Testis (tissue), 3 donors: Measurements from ENCODE around the gene HS3ST5. TPM values are rescaled to one million over a fixed set of nuclear protein-coding genes. Genes with fewer than 3 reads are reported as not detected.

Source experiments
- DNase-seq: peaks from one replicate; pipeline ENCODE4 v3.0.0-alpha.2; 2019
- H3K27ac ChIP-seq, 2 donors: fragments of 200-600 bp; sonication (generic); one replicate each; pipeline ENCODE4 v1.5.1; 2019
- H3K27me3 ChIP-seq: fragments of 200-600 bp; sonication (generic); one replicate; pipeline ENCODE4 v1.5.1; 2019
- H3K36me3 ChIP-seq: fragments of 200-600 bp; sonication (generic); one replicate; pipeline ENCODE4 v1.5.1; 2017; ENCODE audit warnings: low read depth; ENCODE audit errors: missing control alignments
- H3K4me1 ChIP-seq: fragments of 200-600 bp; sonication (generic); one replicate; pipeline ENCODE4 v1.5.1; 2019
- H3K4me3 ChIP-seq, 2 donors: fragments of 200-600 bp; sonication (generic); one replicate each; pipeline ENCODE4 v1.5.1; 2017 to 2019
- H3K9me3 ChIP-seq: fragments of 200-600 bp; sonication (generic); one replicate; pipeline ENCODE4 v1.5.1; 2017
- POLR2A ChIP-seq: fragments of 450-650 bp; IDR thresholded peaks from one replicate; pipeline ENCODE4 v1.6.1; 2017; ENCODE audit warnings: antibody characterized with exemption, mild to moderate bottlenecking, moderate library complexity
- WGBS, 2 donors: methylation state at CpG; one replicate each; pipeline ENCODE4 v1.1.5; 2018; 5-methylcytosine and 5-hydroxymethylcytosine counted together
- intact Hi-C: fragments of 100-400 bp; cut with DNase I; formaldehyde crosslinking; loops from one replicate; pipeline ENCODE4 v1.15.1; 2023; ENCODE audit warnings: low total_unique reads
- polyA plus RNA-seq: library from polyadenylated mRNA; stranded (reverse); fragments of 350-450 nt; fragmentation: Illumina TruSeq; extraction: RNeasy Lipid Tissue Mini Kit (QIAGEN cat#74804); gene quantifications from one replicate; pipeline ENCODE4 v1.2.3, GENCODE V29; 2014; ENCODE audit warnings: low read depth, low replicate concordance; ENCODE audit not compliant: insufficient read depth
- total RNA-seq, 2 donors: library from RNA; depleted of rRNA; stranded (reverse); fragments of >200 nt; gene quantifications; one replicate each; pipeline ENCODE4 v1.2.3, GENCODE V29; 2016
- TF ChIP-seq, protein P1 (sequence below), 3 experiments: fragments of 450-650 bp in 2 of 3; fragments of 200-600 bp in 1 of 3; sonication (generic) in 1 of 3; IDR thresholded peaks; one replicate each; pipeline ENCODE4 v1.5.1; 2016 to 2019; ENCODE audit warnings: antibody characterized with exemption in 3 of 3, mild to moderate bottlenecking in 2 of 3, moderate library complexity in 1 of 3

HS3ST5 gene
- total and polyA plus RNA-seq, 3 donors from 2014 or later: 0.12 to 0.20 (median 0.16) TPM

DNA sequence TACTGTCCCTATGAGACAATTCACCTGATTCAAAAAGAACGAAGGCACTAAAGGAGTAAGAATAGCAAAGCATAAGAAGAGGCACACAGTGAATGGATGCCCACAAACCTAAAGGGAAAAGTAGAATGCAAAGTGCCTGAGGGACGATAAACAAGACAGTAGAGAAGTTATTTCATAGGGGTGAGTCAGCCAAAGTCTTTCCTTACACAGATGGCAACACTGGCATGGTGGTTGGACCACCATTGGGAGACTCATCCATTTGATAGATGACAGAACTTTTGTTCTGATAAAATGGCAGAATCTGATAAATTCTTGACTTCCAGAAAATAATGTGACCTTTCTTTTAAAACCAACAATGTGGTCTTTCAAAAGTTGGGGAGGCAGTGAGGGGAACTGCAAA lies 223.8 kb downstream of the HS3ST5 start:
- H3K4me1 ChIP-seq: no peaks in the 10 kb centered on the region
- H3K36me3 ChIP-seq: no peaks in the 10 kb centered on the region
- intact Hi-C loops: no loop called here
- TF ChIP-seq POLR2A: no peak
- TF ChIP-seq, protein P1, sequence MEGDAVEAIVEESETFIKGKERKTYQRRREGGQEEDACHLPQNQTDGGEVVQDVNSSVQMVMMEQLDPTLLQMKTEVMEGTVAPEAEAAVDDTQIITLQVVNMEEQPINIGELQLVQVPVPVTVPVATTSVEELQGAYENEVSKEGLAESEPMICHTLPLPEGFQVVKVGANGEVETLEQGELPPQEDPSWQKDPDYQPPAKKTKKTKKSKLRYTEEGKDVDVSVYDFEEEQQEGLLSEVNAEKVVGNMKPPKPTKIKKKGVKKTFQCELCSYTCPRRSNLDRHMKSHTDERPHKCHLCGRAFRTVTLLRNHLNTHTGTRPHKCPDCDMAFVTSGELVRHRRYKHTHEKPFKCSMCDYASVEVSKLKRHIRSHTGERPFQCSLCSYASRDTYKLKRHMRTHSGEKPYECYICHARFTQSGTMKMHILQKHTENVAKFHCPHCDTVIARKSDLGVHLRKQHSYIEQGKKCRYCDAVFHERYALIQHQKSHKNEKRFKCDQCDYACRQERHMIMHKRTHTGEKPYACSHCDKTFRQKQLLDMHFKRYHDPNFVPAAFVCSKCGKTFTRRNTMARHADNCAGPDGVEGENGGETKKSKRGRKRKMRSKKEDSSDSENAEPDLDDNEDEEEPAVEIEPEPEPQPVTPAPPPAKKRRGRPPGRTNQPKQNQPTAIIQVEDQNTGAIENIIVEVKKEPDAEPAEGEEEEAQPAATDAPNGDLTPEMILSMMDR (IDR thresholded peaks at IDR 0.05): no peak
- H3K27ac ChIP-seq: no peak overlapping the region
- H3K27me3 ChIP-seq: no peaks in the 10 kb centered on the region
- WGBS, 2 donors: 76 to 88% methylated on average over 2 of the region's 2 CpGs
- DNase-seq: no peak
- H3K9me3 ChIP-seq: no peaks in the 10 kb centered on the region
- no peak overlapping the region for H3K4me3 ChIP-seq

DNA sequence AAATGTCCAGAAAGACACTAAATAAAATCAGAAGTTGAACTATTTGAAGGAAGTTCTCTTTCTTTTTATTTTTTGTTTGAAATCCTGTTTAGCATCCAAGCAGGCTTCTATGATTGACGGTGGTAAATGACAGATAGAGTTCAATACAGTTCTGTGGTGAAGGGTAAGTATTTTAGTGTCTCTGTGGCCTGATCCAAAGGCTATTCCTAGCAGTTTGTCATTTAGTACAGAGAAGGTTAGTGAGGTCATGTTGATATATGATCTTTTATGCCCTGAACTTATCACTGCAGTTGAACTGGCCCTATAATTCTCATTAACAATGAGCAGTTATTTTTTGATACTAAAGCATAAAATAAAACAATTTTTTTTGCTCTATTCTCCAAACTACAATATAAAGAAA lies 227.2 kb downstream of the HS3ST5 start:
- H3K36me3 ChIP-seq: no peaks in the 10 kb centered on the region
- no peak overlapping the region for H3K27ac ChIP-seq
- intact Hi-C loops: no loop called here
- 42 to 82% methylated on average over 1 of the region's 1 CpG for WGBS, 2 donors
- no peaks in the 10 kb centered on the region for H3K9me3 ChIP-seq
- TF ChIP-seq, protein P1 (IDR thresholded peaks at IDR 0.05): no peak
- no peak for TF ChIP-seq POLR2A
- no peaks in the 10 kb centered on the region for H3K4me1 ChIP-seq
- no peak for DNase-seq
- no peaks in the 10 kb centered on the region for H3K27me3 ChIP-seq
- no peak overlapping the region for H3K4me3 ChIP-seq

DNA sequence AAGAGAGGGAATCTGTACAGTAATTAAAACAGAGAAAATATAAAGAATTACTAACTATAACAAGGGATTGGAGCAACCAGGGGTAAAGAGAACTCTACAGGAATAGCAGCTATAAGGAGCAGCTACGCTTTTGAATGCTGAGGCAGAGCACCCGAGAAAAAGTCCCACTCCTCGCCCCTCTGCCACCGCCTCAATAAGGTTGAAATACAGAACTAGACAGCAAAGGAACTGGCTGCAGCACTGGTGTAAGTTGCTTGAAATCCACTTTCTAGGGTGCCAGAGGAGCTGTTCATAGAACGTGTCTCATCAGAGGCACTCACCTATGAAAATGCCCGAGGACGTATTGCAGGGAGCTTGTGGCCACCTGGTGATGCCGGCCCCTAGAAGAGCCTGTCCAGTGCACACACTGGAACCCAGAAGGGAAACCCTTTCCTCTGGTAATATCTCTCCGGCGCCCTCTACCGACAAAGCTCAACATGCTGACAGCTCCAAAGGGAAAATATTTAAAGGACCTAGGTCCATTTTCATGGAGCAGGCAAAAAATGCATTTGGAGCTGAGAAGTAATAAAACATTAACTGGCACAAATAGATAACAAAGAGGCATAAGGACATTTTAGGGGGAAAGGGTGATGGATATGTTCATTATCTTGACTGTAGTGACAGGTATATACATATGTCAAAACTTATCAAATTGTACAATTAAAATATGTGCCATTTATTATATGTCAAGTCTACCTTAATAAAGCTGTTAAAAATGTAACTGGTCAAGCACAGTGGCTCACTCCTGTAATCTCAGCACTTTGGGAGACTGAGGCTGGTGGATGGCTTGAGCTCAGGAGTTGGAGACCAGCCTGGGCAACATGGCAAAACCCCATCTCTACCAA lies 234.5 kb downstream of the HS3ST5 start:
- no peaks in the 10 kb centered on the region for H3K27me3 ChIP-seq
- no peaks in the 10 kb centered on the region for H3K4me1 ChIP-seq
- H3K4me3 ChIP-seq: no peak overlapping the region
- TF ChIP-seq POLR2A: no peak
- TF ChIP-seq, protein P1 (IDR thresholded peaks at IDR 0.05): peak in 2 of 3 experiments; percentile 20 to 49
- intact Hi-C loops: no loop called here
- H3K36me3 ChIP-seq: no peaks in the 10 kb centered on the region
- 31 to 41% methylated on average over 11 of the region's 11 CpGs for WGBS, 2 donors
- H3K27ac ChIP-seq: no peak overlapping the region
- DNase-seq: peak; percentile 89
- no peaks in the 10 kb centered on the region for H3K9me3 ChIP-seq

DNA sequence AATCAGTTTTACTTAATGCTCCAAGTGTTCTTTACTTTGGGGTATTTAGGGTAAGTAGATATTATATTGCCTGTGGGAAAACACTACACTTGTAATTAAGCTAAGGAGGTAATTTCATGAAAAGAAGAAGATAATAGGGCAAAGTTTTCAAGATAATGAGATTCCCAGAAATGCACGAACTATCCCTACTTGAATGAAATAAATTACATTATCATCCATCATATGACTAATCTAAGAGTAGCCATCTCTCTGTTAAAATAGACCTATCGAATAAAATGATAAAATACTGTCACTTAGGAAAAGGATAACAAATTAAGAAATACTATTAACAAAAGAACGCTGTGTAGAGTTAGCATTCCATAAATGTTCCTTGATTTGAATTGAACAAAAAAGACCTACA lies 236.8 kb downstream of the HS3ST5 start:
- H3K36me3 ChIP-seq: no peaks in the 10 kb centered on the region
- no peaks in the 10 kb centered on the region for H3K9me3 ChIP-seq
- intact Hi-C loops: no loop called here
- H3K27me3 ChIP-seq: no peaks in the 10 kb centered on the region
- no peak for TF ChIP-seq POLR2A
- TF ChIP-seq, protein P1 (IDR thresholded peaks at IDR 0.05): no peak
- 79 to 81% methylated on average over 3 of the region's 3 CpGs for WGBS, 2 donors
- H3K4me3 ChIP-seq: no peak overlapping the region
- no peak for DNase-seq
- H3K27ac ChIP-seq: no peak overlapping the region
- no peaks in the 10 kb centered on the region for H3K4me1 ChIP-seq

DNA sequence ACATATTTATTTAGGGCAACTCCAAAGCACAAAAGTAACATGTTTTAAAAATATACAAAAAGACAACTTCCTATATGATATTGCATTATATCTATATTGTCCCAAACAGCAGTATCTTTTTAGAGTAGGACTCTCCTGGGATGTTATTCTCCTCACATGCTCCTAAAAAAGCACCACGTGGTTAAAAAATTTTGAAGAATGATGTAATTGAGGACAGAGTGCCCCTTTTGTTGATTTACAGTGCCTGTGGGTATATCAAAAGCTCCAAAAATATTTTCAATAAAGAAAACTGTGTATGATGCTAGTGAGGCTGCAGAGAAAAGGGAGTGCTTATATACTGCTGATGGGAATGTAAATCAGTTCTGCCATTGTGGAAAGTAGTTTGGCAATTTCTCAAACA lies 241.6 kb downstream of the HS3ST5 start:
- Histone ChIP-seq H3K4me3 (no peak overlapping the region), H3K9me3 (no peaks in the 10 kb centered on the region), H3K36me3 (no peaks in the 10 kb centered on the region), H3K27ac (no peak overlapping the region), H3K27me3 (no peaks in the 10 kb centered on the region), H3K4me1 (no peaks in the 10 kb centered on the region)
- intact Hi-C loops: no loop called here
- WGBS, 2 donors: 38 to 39% methylated on average over 1 of the region's 1 CpG
- TF ChIP-seq POLR2A: no peak
- TF ChIP-seq, protein P1 (IDR thresholded peaks at IDR 0.05): no peak
- no peak for DNase-seq
